T-helper 17 cell (primary cell): ENCODE measurements around the gene CTDSPL. TPM values are rescaled to one million over a fixed set of nuclear protein-coding genes. Genes with fewer than 3 reads are reported as not detected.
"Not testable (repeated sequence)": the region's sequence is repeated elsewhere in the genome, so short reads cannot be mapped to it uniquely, and the experiment has no call there.

Experiments
- ATAC-seq: fragments of 150-1000 bp; cut with Tn5 transposase; 2 replicates; pipeline ENCODE4 v1.10.0; 2021; ENCODE audit warnings: mild to moderate bottlenecking, moderate library complexity
- DNase-seq, 3 donors: peaks; one replicate each; pipeline versions ENCODE4 v3.0.0 to v3.0.0-alpha.2; 2020 to 2021
- H3K9me3 ChIP-seq: one replicate; pipeline ENCODE4 v1.7.0; 2013; ENCODE audit warnings: low read length, mild to moderate bottlenecking; ENCODE audit not compliant: control insufficient read depth, poor library complexity, severe bottlenecking
- H3K27ac Mint-ChIP-seq: one replicate; pipeline ENCODE4 v1.8.0; 2022; ENCODE audit warnings: mild to moderate bottlenecking, moderate library complexity, mixed read lengths
- H3K27me3 Mint-ChIP-seq: one replicate; pipeline ENCODE4 v1.8.0; 2022; ENCODE audit warnings: mixed read lengths
- H3K36me3 Mint-ChIP-seq: one replicate; pipeline ENCODE4 v1.8.0; 2022; ENCODE audit warnings: low read depth, mixed read lengths
- H3K4me1 Mint-ChIP-seq: one replicate; pipeline ENCODE4 v1.8.0; 2022; ENCODE audit warnings: mild to moderate bottlenecking, mixed read lengths
- H3K4me3 Mint-ChIP-seq: one replicate; pipeline ENCODE4 v1.8.0; 2022; ENCODE audit warnings: mild to moderate bottlenecking, moderate library complexity, mixed read lengths
- total RNA-seq, 4 donors: library from RNA in 2 of 4; stranded (reverse) in 2 of 4; gene quantifications; one replicate each; pipeline ENCODE4 v1.2.3 and lab custom pipeline; 2022 to 2026

The CTDSPL gene
- total RNA-seq, 2 donors from 2014 or later, result 2.2 to 48.0 TPM

DNA sequence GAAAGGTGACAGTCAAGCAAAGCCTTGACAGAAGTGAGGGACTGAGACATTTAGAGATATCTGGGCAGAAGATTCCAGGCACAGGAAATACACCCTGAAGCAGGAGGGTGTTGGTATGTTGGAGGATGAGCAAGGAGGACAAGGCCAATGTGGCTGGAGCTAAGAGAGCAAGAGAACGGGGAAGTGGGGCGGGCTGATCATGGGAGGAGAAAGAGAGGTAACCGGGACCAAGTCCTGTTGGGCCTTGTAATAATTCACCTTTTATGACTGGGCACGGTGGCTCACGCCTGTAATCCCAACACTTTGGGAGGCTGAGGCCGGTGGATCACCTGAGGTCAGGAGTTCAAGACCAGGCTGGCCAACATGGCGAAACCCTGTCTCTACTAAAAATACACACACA lies 171.9 kb downstream of the CTDSPL start:
- not testable (repeated sequence) for H3K36me3 Mint-ChIP-seq, H3K9me3 ChIP-seq, ATAC-seq, H3K4me3 Mint-ChIP-seq, DNase-seq, H3K27ac Mint-ChIP-seq, H3K27me3 Mint-ChIP-seq
- peaks cover 40% of the 10 kb centered on the region for H3K4me1 Mint-ChIP-seq

Other genes starting within 250 kb of the CTDSPL start
- 10 to 100 TPM; 21.6 to 30.1 TPM for gene VILL, start 128.9 kb downstream of the CTDSPL start, total RNA-seq
- 10 to 100 TPM; 61.8 to 67.1 TPM for gene PLCD1, start 167.8 kb downstream of the CTDSPL start, total RNA-seq
- gene DLEC1, start 177.3 kb downstream of the CTDSPL start, total RNA-seq, result 10 to 100 TPM in 1 of 2 donors, 1 to 10 TPM in 1; 8.6 to 16.3 TPM